Hepatocyte (in vitro differentiated cells): Measurements from ENCODE around the gene SHISA7. TPM values are rescaled to one million over a fixed set of nuclear protein-coding genes. Genes with fewer than 3 reads are reported as not detected.

Experiments used
- DNase-seq: peaks from one replicate; pipeline ENCODE4 v3.0.0-alpha.2; 2016; ENCODE audit warnings: low spot score
- H2AFZ ChIP-seq: fragments of 200-600 bp; sonication (generic); 2 replicates; pipeline ENCODE4 v1.6.0; 2016; ENCODE audit warnings: antibody characterized with exemption, mild to moderate bottlenecking
- H3K27ac ChIP-seq: fragments of 200-600 bp; sonication (generic); 2 replicates; pipeline ENCODE4 v1.5.1; 2016; ENCODE audit warnings: mild to moderate bottlenecking
- H3K27me3 ChIP-seq: fragments of 200-600 bp; sonication (generic); 2 replicates; pipeline ENCODE4 v1.6.1; 2016
- H3K36me3 ChIP-seq: fragments of 200-600 bp; sonication (generic); replicated peaks from 2 replicates; pipeline ENCODE4 v1.5.1; 2016; ENCODE audit warnings: low read depth; ENCODE audit not compliant: insufficient read depth
- H3K4me1 ChIP-seq: fragments of 200-600 bp; sonication (generic); 2 replicates; pipeline ENCODE4 v1.5.1; 2016; ENCODE audit warnings: mild to moderate bottlenecking, moderate library complexity; ENCODE audit not compliant: insufficient read depth
- H3K4me2 ChIP-seq: fragments of 200-600 bp; sonication (generic); 2 replicates; pipeline ENCODE4 v1.6.0; 2016
- H3K4me3 ChIP-seq: fragments of 200-600 bp; sonication (generic); 2 replicates; pipeline ENCODE4 v1.5.1; 2016; ENCODE audit warnings: mild to moderate bottlenecking
- H3K79me2 ChIP-seq: fragments of 200-600 bp; sonication (generic); 2 replicates; pipeline ENCODE4 v1.6.0; 2017; ENCODE audit warnings: mild to moderate bottlenecking
- H3K9me2 ChIP-seq: fragments of 200-600 bp; sonication (generic); replicated peaks from 2 replicates; pipeline ENCODE4 v1.6.0; 2017; ENCODE audit warnings: mild to moderate bottlenecking; ENCODE audit not compliant: insufficient read depth
- H3K9me3 ChIP-seq: fragments of 200-600 bp; sonication (generic); 2 replicates; pipeline ENCODE4 v1.5.1; 2016; ENCODE audit warnings: low read depth, mild to moderate bottlenecking
- H4K20me1 ChIP-seq: fragments of 200-600 bp; sonication (generic); 2 replicates; pipeline ENCODE4 v1.6.0; 2016; ENCODE audit warnings: mild to moderate bottlenecking; ENCODE audit not compliant: insufficient read depth, poor library complexity, severe bottlenecking
- EZH2 ChIP-seq: fragments of 200-600 bp; sonication (generic); IDR thresholded peaks from 2 replicates; pipeline ENCODE4 v1.6.1; 2016; ENCODE audit warnings: antibody characterized with exemption, mild to moderate bottlenecking, borderline replicate concordance
- EZH2phosphoT487 ChIP-seq: fragments of 200-600 bp; sonication (generic); IDR thresholded peaks from one replicate; pipeline ENCODE4 v1.6.1; 2018; ENCODE audit warnings: antibody characterized with exemption, mild to moderate bottlenecking, low read depth, moderate library complexity; ENCODE audit not compliant: unreplicated experiment, severe bottlenecking
- WGBS: methylation state at CpG from one replicate; pipeline ENCODE4 v1.1.6; 2016; ENCODE audit warnings: low lambda C conversion rate; ENCODE audit errors: missing lambda C conversion rate; 5-methylcytosine and 5-hydroxymethylcytosine counted together
- polyA plus RNA-seq: library from polyadenylated mRNA; unstranded; fragments of >200 nt; fragmentation: Nextera tagmentation; extraction: Ambion mirVana; gene quantifications from 2 replicates; pipeline ENCODE4 v1.2.1, GENCODE V29; 2016
- total RNA-seq: library from RNA; depleted of rRNA; stranded (reverse); fragments of >200 nt; gene quantifications from 2 replicates; pipeline ENCODE4 v1.2.3, GENCODE V29; 2014
- TF ChIP-seq, protein P1 (sequence below): fragments of 200-600 bp; sonication (generic); IDR thresholded peaks from 2 replicates; pipeline ENCODE4 v1.5.1; 2016; ENCODE audit warnings: antibody characterized with exemption, mild to moderate bottlenecking; ENCODE audit not compliant: poor library complexity

SHISA7 gene
- total and polyA plus RNA-seq, 2 experiments from 2014 or later, result not detected

DNA sequence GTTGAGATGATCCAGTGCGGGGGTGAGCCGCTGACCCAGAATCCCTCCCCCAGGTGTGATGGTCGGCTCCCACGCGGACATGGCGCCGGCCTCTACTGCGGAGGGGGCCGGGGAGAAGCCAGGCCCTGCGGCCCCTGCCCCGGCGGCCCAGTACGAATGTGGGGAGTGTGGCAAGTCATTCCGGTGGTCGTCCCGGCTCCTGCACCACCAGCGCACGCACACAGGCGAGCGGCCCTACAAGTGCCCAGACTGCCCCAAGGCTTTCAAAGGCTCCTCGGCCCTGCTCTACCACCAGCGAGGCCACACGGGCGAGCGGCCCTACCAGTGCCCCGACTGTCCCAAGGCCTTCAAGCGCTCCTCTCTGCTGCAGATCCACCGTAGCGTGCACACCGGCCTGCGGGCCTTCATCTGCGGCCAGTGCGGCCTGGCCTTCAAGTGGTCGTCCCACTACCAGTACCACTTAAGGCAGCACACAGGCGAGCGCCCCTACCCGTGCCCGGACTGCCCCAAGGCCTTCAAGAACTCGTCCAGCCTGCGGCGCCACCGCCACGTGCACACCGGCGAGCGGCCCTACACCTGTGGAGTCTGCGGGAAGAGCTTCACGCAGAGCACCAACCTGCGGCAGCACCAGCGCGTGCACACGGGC is 38.2 kb upstream of the SHISA7 start:
- DNase-seq, result no peak
- WGBS, result 97% methylated on average over 50 of the region's 52 CpGs
- Histone ChIP-seq H3K36me3 (no peaks in the 10 kb centered on the region), H3K79me2 (peaks cover 28% of the 10 kb centered on the region), H3K27me3 (no peaks in the 10 kb centered on the region), H3K9me2 (no peaks in the 10 kb centered on the region), H3K4me2 (no peak overlapping the region), H3K9me3 (no peaks in the 10 kb centered on the region), H3K4me1 (peaks cover 17% of the 10 kb centered on the region), H3K4me3 (no peak overlapping the region), H2AFZ (no peak overlapping the region), H4K20me1 (no peaks in the 10 kb centered on the region), H3K27ac (no peak overlapping the region)
- TF ChIP-seq EZH2 (no peak), EZH2phosphoT487 (no peak)
- TF ChIP-seq, protein P1, sequence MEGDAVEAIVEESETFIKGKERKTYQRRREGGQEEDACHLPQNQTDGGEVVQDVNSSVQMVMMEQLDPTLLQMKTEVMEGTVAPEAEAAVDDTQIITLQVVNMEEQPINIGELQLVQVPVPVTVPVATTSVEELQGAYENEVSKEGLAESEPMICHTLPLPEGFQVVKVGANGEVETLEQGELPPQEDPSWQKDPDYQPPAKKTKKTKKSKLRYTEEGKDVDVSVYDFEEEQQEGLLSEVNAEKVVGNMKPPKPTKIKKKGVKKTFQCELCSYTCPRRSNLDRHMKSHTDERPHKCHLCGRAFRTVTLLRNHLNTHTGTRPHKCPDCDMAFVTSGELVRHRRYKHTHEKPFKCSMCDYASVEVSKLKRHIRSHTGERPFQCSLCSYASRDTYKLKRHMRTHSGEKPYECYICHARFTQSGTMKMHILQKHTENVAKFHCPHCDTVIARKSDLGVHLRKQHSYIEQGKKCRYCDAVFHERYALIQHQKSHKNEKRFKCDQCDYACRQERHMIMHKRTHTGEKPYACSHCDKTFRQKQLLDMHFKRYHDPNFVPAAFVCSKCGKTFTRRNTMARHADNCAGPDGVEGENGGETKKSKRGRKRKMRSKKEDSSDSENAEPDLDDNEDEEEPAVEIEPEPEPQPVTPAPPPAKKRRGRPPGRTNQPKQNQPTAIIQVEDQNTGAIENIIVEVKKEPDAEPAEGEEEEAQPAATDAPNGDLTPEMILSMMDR, result no peak

DNA sequence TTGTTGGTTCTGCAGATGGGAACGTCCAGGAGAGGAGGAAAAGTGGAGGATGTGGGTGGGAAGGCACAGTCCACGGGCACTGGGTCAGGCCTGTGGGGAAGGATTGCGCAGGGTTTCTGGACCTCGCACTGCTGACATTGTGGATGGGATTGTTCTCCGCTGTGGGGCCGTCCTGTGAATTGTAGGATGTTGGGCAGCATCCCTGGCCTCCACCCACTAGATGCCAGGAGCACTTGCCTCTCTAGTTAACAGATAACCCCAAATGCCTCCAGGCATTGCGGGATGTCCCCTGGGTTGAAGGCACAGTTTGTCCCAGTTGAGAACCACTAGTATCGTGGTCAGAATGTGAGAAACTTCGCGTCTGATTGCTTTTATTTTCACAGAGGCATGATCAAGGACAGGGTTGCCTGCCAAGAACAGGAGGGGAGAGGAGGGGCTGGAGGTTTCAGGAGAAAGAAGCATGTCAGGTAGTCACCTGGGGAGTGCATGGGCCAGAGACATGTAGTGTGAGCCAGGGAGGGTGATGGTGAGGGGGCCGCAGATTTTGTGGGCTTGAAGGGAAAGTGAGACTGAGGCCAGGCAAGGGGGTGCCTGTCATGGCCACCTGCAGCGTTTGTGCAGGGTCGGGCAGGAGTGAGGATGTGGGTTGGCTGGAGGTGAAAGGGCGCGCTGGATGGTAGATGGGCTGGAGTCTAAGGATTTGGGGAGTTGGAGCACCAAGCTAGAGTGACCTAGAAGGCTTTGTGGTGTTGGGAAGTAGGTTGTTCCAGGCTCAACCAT is 36.5 kb upstream of the SHISA7 start:
- 89% methylated on average over 15 of the region's 15 CpGs for WGBS

DNA sequence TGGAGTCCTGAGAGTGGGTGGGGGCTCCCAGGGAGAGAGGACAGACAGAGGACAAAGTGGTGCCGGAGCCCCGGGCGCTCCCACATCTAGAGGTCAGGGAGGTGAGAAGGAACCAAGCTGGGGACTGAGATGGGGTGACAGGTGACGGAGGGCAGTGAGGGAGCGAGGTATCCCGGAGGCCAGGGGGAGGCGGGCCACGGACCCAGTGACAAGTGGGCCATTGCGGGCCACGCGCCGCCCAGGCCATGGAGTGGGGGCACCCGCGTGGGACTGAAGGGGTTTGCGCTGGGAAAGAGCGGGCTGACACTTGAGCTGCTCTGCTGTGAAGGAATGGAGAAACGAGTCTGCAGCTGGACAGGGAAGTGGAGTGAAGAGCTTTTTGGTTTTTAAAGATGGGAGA is 35.9 kb upstream of the SHISA7 start:
- H3K4me1 ChIP-seq, result peaks cover 13% of the 10 kb centered on the region

More for the DNA sequence above, 36.5 kb upstream of the SHISA7 start:
- Histone ChIP-seq H4K20me1 (no peaks in the 10 kb centered on the region), H2AFZ (no peak overlapping the region), H3K27me3 (no peaks in the 10 kb centered on the region), H3K36me3 (no peaks in the 10 kb centered on the region), H3K27ac (no peak overlapping the region), H3K79me2 (peaks cover 25% of the 10 kb centered on the region), H3K9me3 (no peaks in the 10 kb centered on the region), H3K4me1 (peaks cover 17% of the 10 kb centered on the region), H3K9me2 (no peaks in the 10 kb centered on the region), H3K4me3 (no peak overlapping the region), H3K4me2 (no peak overlapping the region)
- no peak for DNase-seq
- TF ChIP-seq, protein P1, result no peak
- no peak for TF ChIP-seq EZH2phosphoT487
- no peak for TF ChIP-seq EZH2

More for the DNA sequence above, 35.9 kb upstream of the SHISA7 start:
- Histone ChIP-seq H3K36me3 (no peaks in the 10 kb centered on the region), H3K9me3 (no peaks in the 10 kb centered on the region), H3K27me3 (no peaks in the 10 kb centered on the region), H3K4me2 (no peak overlapping the region), H3K9me2 (no peaks in the 10 kb centered on the region), H4K20me1 (no peaks in the 10 kb centered on the region), H3K4me3 (no peak overlapping the region), H3K79me2 (peaks cover 20% of the 10 kb centered on the region), H2AFZ (no peak overlapping the region), H3K27ac (no peak overlapping the region)
- DNase-seq, result no peak
- TF ChIP-seq, protein P1, result no peak
- no peak for TF ChIP-seq EZH2
- TF ChIP-seq EZH2phosphoT487, result no peak
- 91% methylated on average over 17 of the region's 17 CpGs for WGBS
